ENCODE results near the gene RAB24.
"Not testable (repeated sequence)": the region's sequence is repeated elsewhere in the genome, so short reads cannot be mapped to it uniquely, and the experiment has no call there.

The RAB24 gene

DNA sequence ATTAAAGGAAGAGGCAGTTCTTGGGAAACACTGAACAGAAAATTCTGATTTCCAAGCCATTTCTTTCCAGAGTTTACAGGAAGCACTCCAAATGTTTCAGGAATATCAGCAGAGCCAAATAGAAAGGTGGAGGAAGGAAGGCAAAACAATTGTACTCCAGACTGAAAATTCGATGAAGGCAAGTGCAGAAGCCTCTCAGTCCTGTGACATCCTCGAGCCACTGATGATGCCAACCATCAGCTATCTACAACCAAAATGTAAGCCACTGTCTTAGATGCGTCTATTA lies 45.8 kb upstream of the RAB24 start:
- H3K27me3 ChIP-seq, result no peaks in the 10 kb centered on the region
- no peak overlapping the region for H3K4me3 ChIP-seq (ENCODE audit: low read depth, low read length)
- peaks cover 2% of the 10 kb centered on the region for H3K4me1 ChIP-seq
- TF ChIP-seq, protein P1, sequence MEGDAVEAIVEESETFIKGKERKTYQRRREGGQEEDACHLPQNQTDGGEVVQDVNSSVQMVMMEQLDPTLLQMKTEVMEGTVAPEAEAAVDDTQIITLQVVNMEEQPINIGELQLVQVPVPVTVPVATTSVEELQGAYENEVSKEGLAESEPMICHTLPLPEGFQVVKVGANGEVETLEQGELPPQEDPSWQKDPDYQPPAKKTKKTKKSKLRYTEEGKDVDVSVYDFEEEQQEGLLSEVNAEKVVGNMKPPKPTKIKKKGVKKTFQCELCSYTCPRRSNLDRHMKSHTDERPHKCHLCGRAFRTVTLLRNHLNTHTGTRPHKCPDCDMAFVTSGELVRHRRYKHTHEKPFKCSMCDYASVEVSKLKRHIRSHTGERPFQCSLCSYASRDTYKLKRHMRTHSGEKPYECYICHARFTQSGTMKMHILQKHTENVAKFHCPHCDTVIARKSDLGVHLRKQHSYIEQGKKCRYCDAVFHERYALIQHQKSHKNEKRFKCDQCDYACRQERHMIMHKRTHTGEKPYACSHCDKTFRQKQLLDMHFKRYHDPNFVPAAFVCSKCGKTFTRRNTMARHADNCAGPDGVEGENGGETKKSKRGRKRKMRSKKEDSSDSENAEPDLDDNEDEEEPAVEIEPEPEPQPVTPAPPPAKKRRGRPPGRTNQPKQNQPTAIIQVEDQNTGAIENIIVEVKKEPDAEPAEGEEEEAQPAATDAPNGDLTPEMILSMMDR (IDR thresholded peaks at IDR 0.05; ENCODE audit: low read depth, low read length), result no peak
- H3K36me3 ChIP-seq, result peaks cover 25% of the 10 kb centered on the region; the same call in 1 of the 2 replicates
- H3K9me3 ChIP-seq, result no peaks in the 10 kb centered on the region
- no peak for DNase-seq

DNA sequence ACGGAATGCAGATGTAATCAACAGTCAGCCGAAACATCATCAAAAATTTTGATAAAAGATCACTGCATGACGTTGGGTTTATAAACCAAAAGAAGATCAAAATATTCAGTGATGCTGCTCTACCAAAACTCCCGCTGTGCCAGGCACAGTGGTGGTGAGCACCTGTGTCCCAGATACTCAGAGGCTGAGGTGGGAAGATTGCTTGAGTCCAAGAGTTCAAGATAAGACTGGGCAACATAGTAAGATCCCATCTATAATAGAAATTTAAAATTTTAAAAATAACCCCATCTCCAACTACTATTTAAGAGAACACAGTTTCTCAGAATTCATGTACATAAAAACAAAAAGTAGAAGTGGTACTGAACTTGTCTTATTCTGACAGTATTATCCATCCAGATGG lies 44.2 kb upstream of the RAB24 start:
- H3K9me3 ChIP-seq, result no peaks in the 10 kb centered on the region
- TF ChIP-seq, protein P1 (IDR thresholded peaks at IDR 0.05; ENCODE audit: low read depth, low read length), result no peak
- peaks cover 34% of the 10 kb centered on the region for H3K36me3 ChIP-seq
- peaks cover 2% of the 10 kb centered on the region for H3K4me1 ChIP-seq
- no peak overlapping the region for H3K4me3 ChIP-seq (ENCODE audit: low read depth, low read length)
- no peak for DNase-seq
- H3K27me3 ChIP-seq, result no peaks in the 10 kb centered on the region

DNA sequence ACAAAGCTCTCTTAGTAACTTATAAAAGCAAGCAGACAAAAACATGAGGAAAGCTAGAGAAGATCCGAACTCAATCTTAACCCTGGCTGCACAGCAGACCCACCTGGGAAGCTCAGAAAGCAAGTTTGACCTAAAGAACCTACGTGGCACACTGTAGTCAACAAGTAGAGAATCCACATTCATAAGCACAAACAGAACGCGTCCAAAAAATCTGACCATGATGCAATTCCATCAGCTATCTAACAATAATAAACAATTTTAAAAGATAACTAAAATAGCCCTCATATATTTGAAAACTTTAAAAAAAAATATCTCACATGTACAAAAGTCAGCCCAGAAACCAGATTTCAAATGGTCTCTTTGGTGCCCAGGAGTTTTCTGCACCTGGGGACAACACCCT lies 43.3 kb upstream of the RAB24 start:
- no peak overlapping the region for H3K4me3 ChIP-seq (ENCODE audit: low read depth, low read length)
- H3K27me3 ChIP-seq, result no peaks in the 10 kb centered on the region
- no peaks in the 10 kb centered on the region; the same call in 1 of the 2 replicates for H3K4me1 ChIP-seq
- no peak for DNase-seq
- TF ChIP-seq, protein P1 (IDR thresholded peaks at IDR 0.05; ENCODE audit: low read depth, low read length), result no peak
- no peaks in the 10 kb centered on the region for H3K9me3 ChIP-seq
- H3K36me3 ChIP-seq, result peaks cover 37% of the 10 kb centered on the region

DNA sequence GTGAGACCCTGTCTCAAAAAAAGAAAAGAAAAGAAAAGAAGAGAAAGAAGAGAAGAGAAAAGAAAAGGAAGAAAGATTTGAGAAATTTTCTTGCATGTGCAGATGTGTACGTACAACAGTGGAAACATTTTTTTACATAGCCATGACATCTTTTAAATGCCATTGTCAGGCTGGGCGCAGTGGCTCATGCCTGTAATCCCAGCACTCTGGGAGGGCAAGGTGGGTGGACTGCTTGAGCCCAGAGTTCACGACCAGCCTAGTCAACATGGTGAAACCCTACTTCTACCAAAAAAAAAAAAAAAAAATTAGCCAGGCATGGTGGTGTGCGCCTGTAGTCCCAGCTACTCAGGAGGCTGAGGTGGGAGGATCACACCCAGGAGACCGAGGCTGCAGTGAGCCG lies 41.4 kb upstream of the RAB24 start:
- DNase-seq, result no peak
- no peaks in the 10 kb centered on the region for H3K9me3 ChIP-seq
- H3K27me3 ChIP-seq, result no peaks in the 10 kb centered on the region
- H3K4me1 ChIP-seq, result no peaks in the 10 kb centered on the region; the same call in 1 of the 2 replicates
- TF ChIP-seq, protein P1 (IDR thresholded peaks at IDR 0.05; ENCODE audit: low read depth, low read length), result no peak
- H3K36me3 ChIP-seq, result peaks cover 40% of the 10 kb centered on the region
- no peak overlapping the region for H3K4me3 ChIP-seq (ENCODE audit: low read depth, low read length)

DNA sequence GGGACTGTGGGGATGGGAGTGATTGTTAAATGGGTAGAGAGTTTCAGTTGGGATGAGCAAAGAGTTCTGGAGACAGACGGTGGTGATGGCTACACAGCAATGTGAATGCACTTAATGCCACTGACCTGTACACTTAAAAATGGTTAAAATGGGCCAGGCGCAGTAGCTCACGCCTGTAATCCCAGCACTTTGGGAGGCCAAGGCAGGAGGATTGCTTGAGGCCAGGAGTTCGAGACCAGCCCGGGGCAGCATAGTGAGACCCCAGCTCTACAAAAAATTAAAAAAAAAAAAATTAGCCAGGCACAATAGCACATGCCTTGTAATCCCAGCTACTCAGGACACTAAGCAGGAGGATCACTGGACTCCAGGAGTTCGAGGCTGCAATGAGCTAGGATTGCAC lies 40.3 kb upstream of the RAB24 start:
- H3K4me3 ChIP-seq (ENCODE audit: low read depth, low read length), result no peak overlapping the region
- no peaks in the 10 kb centered on the region for H3K9me3 ChIP-seq
- no peak for DNase-seq
- H3K4me1 ChIP-seq, result no peaks in the 10 kb centered on the region; the same call in 1 of the 2 replicates
- TF ChIP-seq, protein P1 (IDR thresholded peaks at IDR 0.05; ENCODE audit: low read depth, low read length), result no peak
- peaks cover 37% of the 10 kb centered on the region for H3K36me3 ChIP-seq
- H3K27me3 ChIP-seq, result no peaks in the 10 kb centered on the region

DNA sequence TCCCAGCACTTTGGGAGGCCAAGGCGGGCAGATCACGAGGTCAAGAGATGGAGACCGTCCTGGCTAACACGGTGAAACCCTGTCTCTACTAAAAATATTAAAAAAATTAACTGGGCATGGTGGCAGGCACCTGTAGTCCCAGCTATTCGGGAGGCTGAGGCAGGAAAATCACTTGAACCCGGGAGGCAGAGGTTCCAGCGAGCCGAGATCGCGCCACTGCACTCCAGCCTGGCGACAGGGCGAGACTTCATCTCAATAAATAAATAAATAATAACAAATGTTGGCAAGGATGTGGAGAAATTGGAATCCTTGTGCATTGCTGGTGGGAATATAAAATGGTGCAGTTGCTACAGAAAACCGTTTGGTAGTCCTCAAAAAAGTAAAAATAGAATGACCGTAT lies 39.5 kb upstream of the RAB24 start:
- peaks cover 44% of the 10 kb centered on the region for H3K36me3 ChIP-seq
- not testable (repeated sequence) for H3K9me3 ChIP-seq; H3K27me3 ChIP-seq; H3K4me3 ChIP-seq (ENCODE audit: low read depth, low read length); H3K4me1 ChIP-seq; DNase-seq

DNA sequence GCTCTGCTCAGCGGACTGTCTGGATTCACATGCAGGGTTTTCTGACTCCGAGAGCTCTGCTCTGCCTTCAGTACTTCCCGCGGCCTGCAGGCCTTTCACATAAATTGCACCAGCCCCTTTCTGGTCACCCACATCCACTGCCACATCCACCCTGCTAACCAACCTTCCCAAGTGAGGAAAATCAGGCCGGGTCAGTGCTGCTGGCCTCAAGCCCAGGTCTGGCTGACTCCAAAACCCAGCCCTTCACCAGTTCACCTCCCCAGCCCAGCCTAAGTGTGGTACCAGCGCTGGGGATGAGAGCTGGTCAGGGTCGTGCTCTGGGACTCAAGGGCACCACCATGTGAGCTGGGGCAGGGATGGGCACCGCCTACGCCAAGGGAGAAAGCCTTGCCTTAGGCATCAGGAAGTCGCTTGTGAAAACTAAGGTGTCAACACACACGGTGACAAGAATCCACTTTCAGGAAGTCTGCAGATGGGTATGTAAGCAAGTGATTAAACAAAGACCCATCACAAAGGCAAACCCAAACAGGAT lies 35.7 kb upstream of the RAB24 start:
- H3K4me3 ChIP-seq (ENCODE audit: low read depth, low read length), result no peak overlapping the region
- H3K4me1 ChIP-seq, result peaks cover 11% of the 10 kb centered on the region
- H3K36me3 ChIP-seq, result peaks cover 60% of the 10 kb centered on the region
- DNase-seq, result no peak
- TF ChIP-seq, protein P1 (IDR thresholded peaks at IDR 0.05; ENCODE audit: low read depth, low read length), result no peak
- no peaks in the 10 kb centered on the region for H3K9me3 ChIP-seq
- H3K27me3 ChIP-seq, result no peaks in the 10 kb centered on the region

All from BE2C (cell line).